H1 (cell line): ENCODE results near the gene KCNJ16.

Experiments used
- BACH1 ChIP-seq: IDR thresholded peaks from 2 replicates; pipeline ENCODE4 v1.6.1; 2012; ENCODE audit warnings: low read length, improper control_type of control experiment
- CTCF ChIP-seq, 3 experiments: IDR thresholded peaks; 1 replicate in 2 of 3; 2 replicates in 1 of 3; pipeline versions ENCODE4 v1.5.1 to v1.6.1; 2011; ENCODE audit warnings: low read length in 3 of 3, mild to moderate bottlenecking in 3 of 3, inconsistent platforms in 2 of 3, low read depth in 1 of 3, moderate library complexity in 1 of 3; ENCODE audit not compliant: insufficient read depth in 1 of 3; ENCODE audit errors: control extremely low read depth in 1 of 3
- GABPA ChIP-seq: IDR thresholded peaks from 2 replicates; pipeline ENCODE4 v1.6.1; 2011; ENCODE audit warnings: mild to moderate bottlenecking, low read length, moderate library complexity, borderline replicate concordance; ENCODE audit not compliant: insufficient read depth
- NANOG ChIP-seq: IDR thresholded peaks from 2 replicates; pipeline ENCODE4 v1.6.1; 2011; ENCODE audit warnings: low read length, low read depth, mild to moderate bottlenecking, inconsistent platforms; ENCODE audit not compliant: insufficient read depth, poor library complexity, severe bottlenecking
- POLR2AphosphoS5 ChIP-seq: IDR thresholded peaks from 2 replicates; pipeline ENCODE4 v1.6.1; 2011; ENCODE audit warnings: low read depth, low read length
- SIRT6 ChIP-seq: IDR thresholded peaks from one replicate; pipeline ENCODE4 v1.7.1; 2012; ENCODE audit warnings: low read length, inconsistent platforms

- TF ChIP-seq POLR2AphosphoS5 (no peak), NANOG (no peak), GABPA (no peak), SIRT6 (no peak), CTCF (IDR thresholded peaks at IDR 0.05; ENCODE audit: control extremely low read depth in 1 of 3, insufficient read depth in 1 of 3, low read depth in 1 of 3, low read length in 3 of 3) (no peak), BACH1 (no peak)
Observed at GRCh38 chr17:70041061-70041460, 34.0 kb upstream of the KCNJ16 start.
